GM18517 (cell line): ENCODE measurements around the gene CAPN14.
A peak's percentile ranks its signal among the peaks of the same experiment; 100 is the strongest.

ENCODE experiments used
- ATAC-seq: cut with Tn5 transposase; IDR thresholded peaks from one replicate; pipeline ENCODE4 v1.9.1; 2021; ENCODE audit warnings: mild to moderate bottlenecking, moderate library complexity; ENCODE audit not compliant: unreplicated experiment

The CAPN14 gene

GRCh38 chr2:31227110-31227509, 9.8 kb upstream of the CAPN14 start:
- no peak for ATAC-seq

DNA sequence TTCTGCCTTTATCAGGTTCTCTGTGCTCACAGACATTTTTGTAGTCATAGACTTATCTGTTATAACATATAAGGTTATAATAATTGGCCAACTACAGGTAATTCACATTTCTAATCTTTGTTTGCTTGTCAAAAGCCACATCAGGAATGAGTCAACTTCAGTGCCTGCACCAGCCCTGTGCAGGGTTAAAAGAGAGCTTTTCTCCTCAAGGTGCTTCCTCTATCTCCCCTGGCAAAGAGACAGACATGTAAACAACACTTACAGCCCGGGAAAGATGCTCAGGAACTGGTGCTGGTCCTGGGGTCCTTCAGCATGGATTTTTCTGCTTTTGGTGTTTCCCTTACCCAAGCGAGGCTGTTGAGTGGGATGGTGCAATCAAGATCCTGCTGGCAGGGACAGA, 9.0 kb upstream of the CAPN14 start:
- ATAC-seq, result no peak

DNA sequence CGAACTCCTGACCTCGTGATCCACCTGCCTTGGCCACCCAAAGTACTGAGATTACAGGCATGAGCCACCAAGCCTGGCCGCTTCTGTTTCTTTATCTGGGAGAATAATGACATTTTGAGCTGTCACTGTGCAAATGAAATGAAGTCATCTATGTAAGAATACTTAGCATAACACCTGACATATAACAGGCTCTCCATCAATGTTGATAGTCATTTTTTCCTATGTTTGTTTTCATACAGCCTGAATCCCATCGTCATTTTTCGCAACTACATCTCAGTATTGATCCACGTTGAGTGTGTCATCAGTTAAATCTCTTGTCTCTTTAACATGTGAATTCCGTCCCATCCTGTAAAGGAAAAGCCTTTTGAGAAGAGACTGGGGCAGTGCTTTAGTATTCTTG, 6.4 kb upstream of the CAPN14 start:
- no peak for ATAC-seq

- ATAC-seq, result no peak
Measured at GRCh38 chr2:31223026-31223425, 5.7 kb upstream of the CAPN14 start.

GRCh38 chr2:31222071-31222470, 4.8 kb upstream of the CAPN14 start:
- no peak for ATAC-seq

GRCh38 chr2:31221544-31221943, 4.2 kb upstream of the CAPN14 start:
- no peak for ATAC-seq

- ATAC-seq, result peak; percentile 86
Measured at GRCh38 chr2:31219131-31219969, 2.0 kb upstream of the CAPN14 start.

DNA sequence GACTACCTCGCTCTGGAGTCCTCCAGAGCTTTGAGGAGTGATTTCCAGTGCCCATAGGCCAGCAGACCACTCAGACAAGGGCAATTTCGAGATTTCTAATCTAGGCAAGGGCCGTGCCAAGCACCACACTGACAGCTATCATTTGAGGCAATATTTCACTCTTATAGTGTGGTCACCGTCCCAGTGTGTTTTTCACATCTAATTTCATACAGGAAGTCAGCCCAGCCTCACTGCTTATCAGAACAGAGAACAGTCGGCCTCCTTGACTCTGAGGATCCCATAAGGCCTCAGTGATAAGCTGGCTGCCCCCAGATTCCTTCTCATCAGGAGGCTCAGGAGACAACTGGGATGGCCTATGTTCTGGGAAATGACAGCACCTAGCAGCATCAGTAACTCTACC, 581 bp downstream of the CAPN14 start:
- ATAC-seq, result peak; percentile 64

GRCh38 chr2:31214444-31214915, 2.8 kb downstream of the CAPN14 start:
- ATAC-seq, result no peak

DNA sequence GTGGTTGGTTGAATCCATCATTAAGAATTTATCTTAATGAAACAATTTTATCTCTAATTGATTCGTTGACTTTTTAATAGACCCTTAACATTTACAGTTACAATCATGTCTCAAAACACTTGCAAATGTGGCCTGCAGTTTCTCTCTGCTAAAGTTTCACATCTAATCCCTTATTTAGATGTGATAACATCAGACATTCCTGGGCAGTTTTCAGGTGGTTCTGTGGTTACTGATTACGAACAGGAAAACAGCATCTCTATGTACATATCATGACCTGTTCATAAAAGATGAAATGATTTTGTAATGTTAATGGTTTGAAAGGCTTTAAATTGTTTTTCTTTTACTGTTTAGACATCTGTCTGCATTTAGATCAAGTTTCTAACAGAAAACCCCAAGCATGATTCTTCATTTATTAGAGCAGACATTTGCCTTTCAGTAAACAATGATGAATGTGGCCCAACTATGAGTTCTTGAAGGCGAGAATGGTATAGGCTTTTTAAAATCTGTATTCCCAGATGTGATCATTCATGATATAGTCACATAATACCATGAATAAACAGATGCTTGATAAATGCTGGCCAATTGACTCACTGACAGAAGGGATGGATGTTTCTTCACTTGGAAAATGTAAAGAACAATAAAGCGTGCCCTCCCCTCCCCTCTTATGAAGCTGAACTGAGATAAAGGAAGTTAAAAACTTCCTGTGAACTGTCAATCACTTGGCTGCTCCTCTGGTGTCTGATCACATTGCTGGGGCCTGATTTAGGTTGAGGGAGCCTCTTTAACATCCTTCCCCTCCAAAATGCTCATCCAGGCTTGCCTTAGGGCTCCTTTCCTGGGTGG, 3.5 kb downstream of the CAPN14 start:
- ATAC-seq, result no peak

GRCh38 chr2:31212659-31213600, 4.4 kb downstream of the CAPN14 start:
- ATAC-seq, result no peak

DNA sequence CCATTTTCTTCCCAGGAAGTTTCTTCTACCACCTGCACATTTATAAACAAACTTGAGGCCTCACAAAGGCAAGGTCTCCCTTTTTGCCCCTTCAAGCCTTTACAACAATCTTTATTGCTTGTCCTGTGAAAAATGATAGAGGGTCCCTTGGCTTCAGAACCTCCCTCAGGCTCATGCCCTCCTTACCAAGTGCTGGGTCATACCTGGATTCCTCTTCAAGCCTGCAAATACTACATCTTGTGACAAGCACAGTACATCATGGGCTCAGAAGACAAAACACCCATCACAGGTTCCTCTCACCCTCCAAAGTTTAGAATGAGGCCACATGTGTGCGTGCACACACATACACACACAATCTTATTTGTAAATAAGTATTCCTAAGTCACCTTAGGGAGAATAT, 9.1 kb downstream of the CAPN14 start:
- no peak for ATAC-seq

- no peak for ATAC-seq
Measured at GRCh38 chr2:31207790-31208189, 9.5 kb downstream of the CAPN14 start.

DNA sequence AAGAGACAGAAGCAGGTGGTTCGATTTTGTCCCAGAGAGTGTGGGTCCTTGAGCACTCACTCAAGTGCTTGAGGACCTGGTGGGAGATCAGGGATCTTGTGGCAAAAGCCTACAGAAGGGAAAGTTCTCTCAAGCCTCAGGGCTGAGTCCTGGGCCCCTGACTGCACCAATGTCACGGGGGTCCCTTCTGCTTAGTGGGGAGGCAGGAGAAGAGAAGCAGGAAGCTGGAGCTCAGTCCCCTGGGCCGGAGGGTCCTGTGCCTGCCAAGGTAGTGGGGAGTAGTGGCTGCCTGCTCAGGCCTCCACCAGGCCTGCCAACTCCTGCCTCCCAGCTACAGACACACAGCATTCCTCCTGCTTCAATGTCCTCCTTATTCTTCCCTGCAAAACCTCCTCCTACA, 11.7 kb downstream of the CAPN14 start:
- ATAC-seq, result no peak

DNA sequence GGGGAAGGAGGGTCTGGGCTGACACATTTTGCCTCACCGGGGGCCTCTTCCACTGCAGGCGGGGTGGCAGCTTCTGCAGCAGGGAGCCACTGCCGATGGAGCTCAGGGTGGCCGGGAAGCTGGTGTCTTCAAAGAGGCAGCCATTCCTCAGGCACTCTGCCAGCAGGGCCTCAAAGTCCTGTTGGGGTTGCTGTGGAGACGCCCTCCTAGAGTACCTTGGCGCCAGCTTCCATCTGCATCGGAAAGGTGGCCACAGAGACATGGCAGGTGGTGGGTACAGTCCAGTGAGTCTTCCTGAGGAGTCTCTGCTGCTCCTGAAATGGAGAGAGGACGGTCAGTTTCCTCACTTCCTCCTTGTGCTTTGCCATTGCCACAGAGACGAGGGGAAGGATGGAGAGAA, 12.1 kb downstream of the CAPN14 start:
- no peak for ATAC-seq

GRCh38 chr2:31204783-31205182, 12.5 kb downstream of the CAPN14 start:
- no peak for ATAC-seq

- no peak for ATAC-seq
Measured at GRCh38 chr2:31203916-31204315, 13.4 kb downstream of the CAPN14 start.

DNA sequence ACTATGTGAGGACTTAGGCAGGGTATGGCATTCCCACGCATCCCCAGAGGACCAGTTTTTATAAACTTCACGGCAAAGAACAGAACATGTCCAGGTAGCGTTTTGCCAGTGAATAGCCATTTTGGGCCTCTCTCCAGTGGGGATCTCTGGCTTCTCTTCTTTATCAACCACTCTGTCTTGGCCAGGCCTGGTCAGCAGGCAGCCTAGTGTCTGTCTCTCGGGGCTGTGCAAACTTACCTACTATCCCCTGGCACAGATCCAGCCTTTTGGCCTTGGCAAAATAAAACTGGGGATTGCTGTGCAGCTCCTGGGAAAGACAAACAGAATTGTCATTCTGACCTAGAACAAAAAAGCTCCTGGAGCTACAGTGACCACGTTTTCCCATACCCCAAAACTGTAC, 14.5 kb downstream of the CAPN14 start:
- ATAC-seq, result no peak

- no peak for ATAC-seq
Measured at GRCh38 chr2:31202041-31202440, 15.3 kb downstream of the CAPN14 start.

DNA sequence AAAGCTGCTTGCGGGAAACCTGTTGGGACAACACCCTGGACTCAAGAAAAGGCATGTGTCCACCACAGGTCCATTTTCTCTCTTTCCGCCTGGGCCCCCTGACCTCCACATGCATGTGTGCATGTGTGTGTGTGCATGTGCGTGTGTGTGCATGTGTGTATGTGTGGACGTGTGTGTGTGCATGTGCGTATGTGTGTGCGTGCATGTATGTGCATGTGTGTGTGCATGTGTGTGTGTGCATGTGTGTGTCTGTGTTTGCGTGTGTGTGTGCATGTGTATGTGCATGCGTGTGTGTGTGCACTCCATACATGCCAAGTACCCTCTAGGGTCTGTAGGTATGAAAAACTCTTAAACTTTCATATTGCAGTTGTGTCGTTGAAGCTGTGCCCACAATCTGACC, 16.3 kb downstream of the CAPN14 start:
- ATAC-seq, result no peak

GRCh38 chr2:31199206-31199605, 18.1 kb downstream of the CAPN14 start:
- no peak for ATAC-seq
